Stimulated activated memory B cell treated with anti-CD40 and anti-IgM and Interleukin-4, amounts not matched to agents 10 μg/mL and 1 μg/mL and 100 μg/mL, for 72 hours (primary cell): ENCODE results near the gene LDHD.

Experiments used
- ATAC-seq: fragments of 150-1000 bp; cut with Tn5 transposase; 2 replicates; pipeline ENCODE4 v1.10.0; 2021
- H3K27ac Mint-ChIP-seq: one replicate; pipeline ENCODE4 v1.8.0; 2022; ENCODE audit warnings: mild to moderate bottlenecking, mixed read lengths
- H3K27me3 Mint-ChIP-seq: one replicate; pipeline ENCODE4 v1.8.0; 2022; ENCODE audit warnings: mixed read lengths
- H3K36me3 Mint-ChIP-seq: one replicate; pipeline ENCODE4 v1.8.0; 2022; ENCODE audit warnings: mixed read lengths
- H3K4me1 Mint-ChIP-seq: one replicate; pipeline ENCODE4 v1.8.0; 2022; ENCODE audit warnings: mixed read lengths
- H3K4me3 Mint-ChIP-seq: one replicate; pipeline ENCODE4 v1.8.0; 2022; ENCODE audit warnings: mild to moderate bottlenecking, moderate library complexity, mixed read lengths
- H3K9me3 Mint-ChIP-seq: one replicate; pipeline ENCODE4 v1.8.0; 2022; ENCODE audit warnings: mixed read lengths

LDHD gene

DNA sequence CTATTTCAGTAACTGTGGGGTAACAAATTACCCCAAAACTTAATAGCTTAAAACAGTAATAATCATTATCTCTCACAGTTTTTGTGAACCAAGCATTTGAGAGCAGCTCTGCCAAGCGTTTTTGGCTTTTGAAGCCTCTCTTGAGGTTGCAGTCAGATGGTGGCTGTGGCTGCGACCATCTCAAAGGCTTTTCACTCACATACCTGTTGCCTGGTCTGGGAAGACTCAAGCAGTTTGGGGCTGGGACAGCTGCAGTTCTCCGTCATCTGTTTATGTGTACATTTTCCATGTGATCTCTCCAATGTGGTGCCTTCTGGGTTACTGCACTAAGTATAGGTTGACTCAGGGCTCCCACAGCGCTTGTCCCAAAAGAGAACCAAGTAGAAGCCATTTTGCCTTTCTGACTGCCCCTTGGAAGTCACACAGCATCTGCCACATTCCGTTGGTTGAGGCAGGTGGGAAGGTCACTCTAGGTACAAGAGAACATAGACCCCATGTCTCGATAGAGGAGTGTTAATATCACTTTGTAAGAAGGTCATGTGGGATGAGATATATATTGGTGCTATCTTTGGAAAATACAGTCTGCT, 49.6 kb downstream of the LDHD start:
- Mint-ChIP-seq H3K27me3 (peaks cover 52% of the 10 kb centered on the region), H3K27ac (no peak overlapping the region), H3K9me3 (peaks cover 3% of the 10 kb centered on the region), H3K36me3 (no peaks in the 10 kb centered on the region), H3K4me1 (no peaks in the 10 kb centered on the region), H3K4me3 (no peak overlapping the region)
- no peak for ATAC-seq

DNA sequence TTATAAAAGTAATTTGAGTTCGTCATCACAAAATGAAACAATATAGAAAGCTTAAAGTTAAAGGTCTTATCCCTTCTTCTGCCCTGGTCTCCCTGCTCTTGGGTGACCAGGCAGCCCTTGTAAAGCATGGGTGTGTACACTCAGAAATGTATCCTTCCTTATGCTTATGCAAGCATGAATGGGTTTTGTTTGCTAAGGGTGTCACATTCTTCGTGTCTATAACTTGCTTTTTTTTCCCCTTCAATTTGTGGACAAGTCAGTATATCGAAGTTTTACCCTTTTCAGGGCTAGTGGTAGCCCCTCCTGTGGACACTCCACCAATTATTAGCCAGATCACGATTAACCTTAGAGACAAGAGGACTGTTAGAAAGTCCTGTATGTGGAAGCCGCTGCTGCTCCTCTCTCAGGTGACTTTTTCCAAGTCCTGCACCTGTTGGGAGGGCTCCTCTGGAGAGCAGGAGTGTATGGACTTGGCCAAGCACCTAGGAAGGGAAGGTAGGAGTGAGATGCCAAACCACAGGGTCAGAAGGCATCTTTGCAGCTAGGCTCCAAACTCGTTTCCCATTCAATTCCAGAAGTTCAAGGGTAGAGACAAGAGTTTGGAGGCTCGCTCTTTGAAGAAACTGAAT, 50.9 kb downstream of the LDHD start:
- no peak overlapping the region for H3K4me3 Mint-ChIP-seq
- no peaks in the 10 kb centered on the region for H3K4me1 Mint-ChIP-seq
- no peak for ATAC-seq
- H3K27ac Mint-ChIP-seq = no peak overlapping the region
- H3K27me3 Mint-ChIP-seq = peaks cover 52% of the 10 kb centered on the region
- peaks cover 3% of the 10 kb centered on the region for H3K9me3 Mint-ChIP-seq
- H3K36me3 Mint-ChIP-seq = no peaks in the 10 kb centered on the region

DNA sequence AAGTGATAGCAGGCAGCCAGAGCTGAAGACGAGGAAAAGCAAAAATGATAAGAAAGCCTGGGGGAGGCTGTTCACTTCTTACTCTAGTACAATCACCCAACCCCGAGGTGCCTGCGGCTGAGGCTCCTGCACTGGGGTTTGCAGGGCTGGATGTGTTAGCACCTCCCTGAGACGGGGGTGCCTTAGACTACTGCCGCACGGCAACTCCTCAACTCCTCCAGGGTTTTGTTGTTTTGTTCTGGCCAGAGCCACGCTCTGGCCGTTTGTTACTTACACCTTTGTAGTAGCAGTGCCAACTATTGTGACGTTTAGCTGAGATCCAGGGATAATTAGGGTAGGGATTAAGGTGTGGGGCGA, 51.5 kb downstream of the LDHD start:
- H3K4me1 Mint-ChIP-seq = no peaks in the 10 kb centered on the region
- H3K27me3 Mint-ChIP-seq = peaks cover 50% of the 10 kb centered on the region
- H3K27ac Mint-ChIP-seq = no peak overlapping the region
- no peak for ATAC-seq
- peaks cover 3% of the 10 kb centered on the region for H3K9me3 Mint-ChIP-seq
- no peak overlapping the region for H3K4me3 Mint-ChIP-seq
- H3K36me3 Mint-ChIP-seq = no peaks in the 10 kb centered on the region

DNA sequence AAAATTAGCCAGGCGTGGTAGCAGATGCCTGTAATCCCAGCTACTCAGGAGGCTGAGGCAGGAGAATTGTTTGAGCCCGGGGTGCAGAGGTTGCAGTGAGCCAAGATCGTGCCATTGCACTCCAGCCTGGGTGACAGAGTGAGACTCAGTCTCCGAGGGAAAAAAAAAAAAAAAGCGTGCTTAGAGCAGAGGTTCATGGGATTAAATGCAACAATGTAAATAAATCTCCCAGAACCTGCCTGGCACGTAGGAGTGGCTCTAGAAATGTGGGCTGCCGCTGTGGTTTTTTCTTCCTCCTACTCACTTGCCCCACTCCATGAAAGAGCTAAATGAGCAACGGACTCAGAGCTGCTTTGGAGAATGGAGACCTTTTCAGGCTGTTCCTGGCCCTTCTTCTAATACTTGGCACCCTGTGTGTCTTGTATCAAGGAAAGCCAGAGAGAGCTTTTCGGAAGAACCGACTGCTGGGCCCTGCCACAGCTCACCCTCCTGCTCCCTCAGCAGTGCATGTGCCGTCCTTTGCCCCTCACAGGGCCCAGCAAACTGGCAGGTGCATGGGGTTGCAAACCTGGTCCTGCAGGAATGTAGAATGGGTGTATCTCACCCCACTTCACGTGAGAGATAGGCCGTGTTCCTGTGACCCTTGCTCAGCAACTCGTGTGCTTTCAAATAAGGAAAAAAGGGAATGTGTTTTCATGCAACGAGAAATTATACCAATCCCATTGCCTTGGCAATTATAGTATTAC, 52.0 kb downstream of the LDHD start:
- no peaks in the 10 kb centered on the region for H3K4me1 Mint-ChIP-seq
- H3K36me3 Mint-ChIP-seq = no peaks in the 10 kb centered on the region
- no peak overlapping the region for H3K4me3 Mint-ChIP-seq
- ATAC-seq = no peak
- H3K27me3 Mint-ChIP-seq = peaks cover 44% of the 10 kb centered on the region
- peaks cover under 1% of the 10 kb centered on the region for H3K9me3 Mint-ChIP-seq
- no peak overlapping the region for H3K27ac Mint-ChIP-seq

DNA sequence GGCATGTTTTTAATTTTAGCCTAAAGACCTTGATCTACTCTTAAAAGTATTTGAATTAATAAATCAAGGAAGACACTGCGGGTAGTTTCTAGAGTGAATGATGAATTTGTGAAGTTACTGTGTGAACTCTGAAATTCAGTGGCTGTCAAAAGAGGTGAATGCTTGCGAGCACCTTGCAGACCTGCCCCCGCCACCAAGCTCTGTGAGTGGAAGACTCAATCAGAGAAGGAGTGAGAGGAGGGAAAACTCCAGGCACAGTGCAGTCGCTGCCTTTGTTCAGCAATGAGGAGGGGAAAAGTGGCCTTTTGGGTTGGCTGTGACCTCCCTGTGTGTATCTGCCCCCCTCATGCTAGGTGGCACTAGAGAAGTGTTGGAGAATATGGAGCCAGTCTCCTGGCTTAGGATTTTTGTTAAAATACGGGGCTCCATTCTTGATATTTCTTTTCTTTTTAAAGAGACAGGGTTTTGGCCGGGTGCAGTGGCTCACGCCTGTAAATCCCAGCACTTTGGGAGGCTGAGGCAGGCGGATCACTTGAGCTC, 53.0 kb downstream of the LDHD start:
- H3K27ac Mint-ChIP-seq = no peak overlapping the region
- H3K9me3 Mint-ChIP-seq = no peaks in the 10 kb centered on the region
- no peak overlapping the region for H3K4me3 Mint-ChIP-seq
- no peaks in the 10 kb centered on the region for H3K4me1 Mint-ChIP-seq
- no peak for ATAC-seq
- no peaks in the 10 kb centered on the region for H3K36me3 Mint-ChIP-seq
- H3K27me3 Mint-ChIP-seq = peaks cover 34% of the 10 kb centered on the region

DNA sequence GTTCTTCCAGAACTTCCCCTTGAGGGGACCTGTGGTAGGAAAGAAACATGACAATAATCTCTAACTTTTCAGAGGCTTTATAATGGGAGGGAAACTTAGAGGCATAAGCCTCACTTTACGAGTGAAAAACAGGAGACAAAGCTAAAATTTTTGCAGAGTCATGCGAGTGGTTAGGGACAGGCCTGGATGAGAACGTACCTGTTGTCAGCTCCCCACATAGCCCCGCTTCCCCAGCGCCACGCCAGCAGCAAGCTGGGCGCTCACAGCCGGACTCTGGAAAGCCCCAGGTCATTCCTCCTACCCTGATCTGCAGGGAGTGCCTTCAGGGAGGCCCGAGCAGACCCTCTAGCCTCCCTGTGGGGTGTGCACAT, 53.6 kb downstream of the LDHD start:
- no peak for ATAC-seq
- no peaks in the 10 kb centered on the region for H3K4me1 Mint-ChIP-seq
- H3K4me3 Mint-ChIP-seq = no peak overlapping the region
- H3K27ac Mint-ChIP-seq = no peak overlapping the region
- H3K36me3 Mint-ChIP-seq = no peaks in the 10 kb centered on the region
- H3K9me3 Mint-ChIP-seq = no peaks in the 10 kb centered on the region
- H3K27me3 Mint-ChIP-seq = peaks cover 30% of the 10 kb centered on the region

DNA sequence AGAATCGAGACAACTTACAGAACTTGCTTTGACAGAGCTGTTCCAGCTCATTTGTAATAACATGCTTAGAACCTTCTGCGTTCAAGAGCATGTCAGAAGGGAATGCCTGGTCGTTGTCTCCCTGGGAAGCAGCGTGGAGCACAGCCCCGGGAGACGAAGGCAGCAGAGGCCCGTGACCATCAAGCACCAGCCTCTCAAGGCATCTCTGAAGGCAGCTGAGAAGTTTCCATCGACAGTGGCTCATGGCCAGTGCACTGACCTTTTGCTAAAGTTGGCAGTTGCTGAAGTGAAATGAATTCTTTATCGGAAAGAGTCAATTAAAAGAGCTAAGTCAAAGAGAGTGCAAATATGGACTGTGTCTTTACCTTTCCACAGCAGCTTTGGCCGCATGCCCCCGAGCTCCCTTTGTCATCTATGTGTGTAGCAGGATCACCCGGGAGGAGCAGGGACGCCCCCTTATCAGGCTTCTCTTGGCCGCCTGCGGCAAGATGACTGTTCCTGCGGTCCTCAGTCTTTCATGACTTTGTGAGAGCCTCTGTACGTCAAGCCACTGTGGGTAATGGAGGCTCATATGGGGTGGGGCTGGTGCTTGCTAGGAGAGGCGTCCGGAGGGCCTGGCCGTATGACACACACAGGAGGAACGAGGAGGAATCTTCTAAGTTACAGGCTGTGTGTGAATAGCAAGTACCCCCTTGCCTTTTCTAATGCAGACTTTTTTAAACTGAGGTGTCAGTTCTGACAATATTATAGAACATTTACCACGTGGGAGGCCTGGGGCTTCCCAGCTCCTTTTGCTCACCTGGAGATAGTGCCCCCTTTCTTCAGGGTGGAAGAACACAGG, 54.2 kb downstream of the LDHD start:
- no peak overlapping the region for H3K4me3 Mint-ChIP-seq

More for the DNA sequence above, 54.2 kb downstream of the LDHD start:
- Mint-ChIP-seq H3K4me1 (no peaks in the 10 kb centered on the region), H3K36me3 (no peaks in the 10 kb centered on the region), H3K9me3 (no peaks in the 10 kb centered on the region), H3K27ac (no peak overlapping the region), H3K27me3 (peaks cover 29% of the 10 kb centered on the region)
- ATAC-seq = no peak
